Astrocyte (in vitro differentiated cells and primary cell): ENCODE results near the gene SYNM. TPM values are rescaled to one million over a fixed set of nuclear protein-coding genes. Genes with fewer than 3 reads are reported as not detected.

Source experiments
- DNase-seq: peaks from one replicate; pipeline ENCODE4 v3.0.0-alpha.2; 2010; ENCODE audit warnings: low read depth
- FAIRE-seq: peaks from 2 replicates; lab custom pipeline; 2011; peaks lifted over from hg19 to GRCh38; lab: Jason Lieb, UNC
- H2AFZ ChIP-seq: 2 replicates; pipeline ENCODE4 v1.6.0; 2012; ENCODE audit warnings: low read depth, low read length, inconsistent platforms
- H3K27ac ChIP-seq: 2 replicates; pipeline ENCODE4 v1.5.1; 2011; ENCODE audit warnings: low read depth, low read length, inconsistent platforms
- H3K27me3 ChIP-seq: 2 replicates; pipeline ENCODE4 v1.6.0; 2011; ENCODE audit warnings: low read length, inconsistent platforms; ENCODE audit not compliant: insufficient read depth
- H3K36me3 ChIP-seq: 2 replicates; pipeline ENCODE4 v1.5.1; 2011; ENCODE audit warnings: low read length, inconsistent platforms; ENCODE audit not compliant: insufficient read depth
- H3K4me1 ChIP-seq: 2 replicates; pipeline ENCODE4 v1.5.1; 2011; ENCODE audit warnings: low read length, inconsistent platforms; ENCODE audit not compliant: insufficient read depth
- H3K4me2 ChIP-seq: 2 replicates; pipeline ENCODE4 v1.6.0; 2012; ENCODE audit warnings: low read length, inconsistent platforms
- H3K4me3 ChIP-seq: 2 replicates; pipeline ENCODE4 v1.5.1; 2011; ENCODE audit warnings: low read depth, mild to moderate bottlenecking, low read length, inconsistent platforms; ENCODE audit not compliant: insufficient read depth
- H3K79me2 ChIP-seq: 2 replicates; pipeline ENCODE4 v1.6.0; 2012; ENCODE audit warnings: mild to moderate bottlenecking, low read length, inconsistent platforms; ENCODE audit not compliant: insufficient read depth
- H3K9ac ChIP-seq: 2 replicates; pipeline ENCODE4 v1.6.0; 2012; ENCODE audit warnings: mild to moderate bottlenecking, low read length, inconsistent platforms
- H3K9me3 ChIP-seq: 2 replicates; pipeline ENCODE4 v1.5.1; 2012; ENCODE audit warnings: low read depth, mild to moderate bottlenecking, low read length, inconsistent platforms; ENCODE audit not compliant: insufficient read depth
- H4K20me1 ChIP-seq: 2 replicates; pipeline ENCODE4 v1.6.0; 2012; ENCODE audit warnings: low read length, inconsistent platforms; ENCODE audit not compliant: insufficient read depth
- H3K27ac Mint-ChIP-seq: one replicate; pipeline ENCODE4 v1.8.0; 2021; ENCODE audit warnings: mild to moderate bottlenecking, mixed read lengths; ENCODE audit not compliant: unreplicated experiment
- H3K27me3 Mint-ChIP-seq: one replicate; pipeline ENCODE4 v1.8.0; 2021; ENCODE audit warnings: low read depth, mixed read lengths; ENCODE audit not compliant: unreplicated experiment
- H3K36me3 Mint-ChIP-seq: one replicate; pipeline ENCODE4 v1.8.0; 2021; ENCODE audit warnings: low read depth, mixed read lengths; ENCODE audit not compliant: unreplicated experiment
- H3K4me1 Mint-ChIP-seq: one replicate; pipeline ENCODE4 v1.8.0; 2021; ENCODE audit warnings: low read depth, mixed read lengths; ENCODE audit not compliant: unreplicated experiment
- H3K4me3 Mint-ChIP-seq: one replicate; pipeline ENCODE4 v1.8.0; 2021; ENCODE audit warnings: mild to moderate bottlenecking, moderate library complexity, mixed read lengths; ENCODE audit not compliant: unreplicated experiment
- H3K9me3 Mint-ChIP-seq: one replicate; pipeline ENCODE4 v1.8.0; 2021; ENCODE audit warnings: mild to moderate bottlenecking, mixed read lengths; ENCODE audit not compliant: unreplicated experiment
- EZH2 ChIP-seq: IDR thresholded peaks from 2 replicates; pipeline ENCODE4 v1.6.1; 2012; ENCODE audit warnings: mild to moderate bottlenecking, low read length, inconsistent platforms; ENCODE audit not compliant: insufficient read depth
- total RNA-seq: library from RNA; stranded (reverse); gene quantifications from 2 replicates; pipeline ENCODE4 v1.2.1, GENCODE V29; 2021
- TF ChIP-seq, protein P1 (sequence below): IDR thresholded peaks from 2 replicates; pipeline ENCODE4 v1.5.1; 2011; ENCODE audit warnings: low read depth, mild to moderate bottlenecking, inconsistent platforms, low read length, moderate library complexity; ENCODE audit not compliant: insufficient read depth

The SYNM gene
- total RNA-seq, 1 donor from 2014 or later, result 9.7 TPM

DNA sequence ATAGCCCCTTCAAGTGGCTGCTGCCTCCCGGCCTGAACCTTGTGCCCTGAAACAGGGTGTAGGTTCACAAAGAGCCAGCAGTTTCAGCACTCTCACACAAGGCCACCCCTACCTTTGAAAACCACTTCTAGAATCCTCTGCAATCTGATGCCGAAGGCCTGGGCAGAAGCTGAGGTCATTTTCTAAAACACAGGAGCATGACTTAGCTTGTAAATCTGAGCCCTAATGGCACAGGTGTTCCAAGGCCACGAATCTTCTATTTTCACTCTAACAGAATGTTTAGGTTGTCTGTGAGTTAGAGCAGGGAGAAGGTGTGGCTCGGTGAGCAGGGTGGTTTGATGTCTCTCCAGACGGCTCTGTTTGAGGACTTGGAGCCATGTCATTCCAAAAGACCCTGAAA, 62.3 kb downstream of the SYNM start:
- Mint-ChIP-seq H3K4me1 (peaks cover 16% of the 10 kb centered on the region), H3K27ac (no peak overlapping the region)
- no peak for DNase-seq

DNA sequence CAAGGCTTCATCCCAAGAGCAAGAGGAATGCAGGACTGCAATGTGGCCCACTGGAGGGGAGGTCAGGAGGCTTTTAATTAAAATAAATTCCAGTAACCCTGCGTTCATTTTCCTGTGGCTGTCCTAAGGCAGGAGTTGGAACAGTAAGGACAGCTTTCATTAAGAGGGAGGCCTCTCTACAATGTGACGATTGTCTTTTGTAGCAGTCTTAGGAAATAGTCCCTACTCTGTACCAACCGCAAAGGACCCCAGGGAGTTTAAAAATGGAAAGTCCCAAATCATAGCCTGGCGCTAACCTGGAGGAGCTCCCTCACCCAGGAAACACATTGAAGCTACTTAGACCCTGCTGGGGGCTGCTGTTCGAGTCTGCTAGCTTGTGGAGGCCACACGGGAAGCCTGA, 62.8 kb downstream of the SYNM start:
- peaks cover 16% of the 10 kb centered on the region for H3K4me1 Mint-ChIP-seq
- Histone ChIP-seq H3K4me3 (no peak overlapping the region), H3K9me3 (no peaks in the 10 kb centered on the region), H3K4me2 (no peak overlapping the region), H3K36me3 (peaks cover 4% of the 10 kb centered on the region), H3K4me1 (peaks cover 19% of the 10 kb centered on the region), H3K27ac (no peak overlapping the region), H2AFZ (no peak overlapping the region), H4K20me1 (no peaks in the 10 kb centered on the region), H3K9ac (no peak overlapping the region), H3K79me2 (no peaks in the 10 kb centered on the region), H3K27me3 (no peaks in the 10 kb centered on the region)
- DNase-seq (no peak), FAIRE-seq (no peak)
- H3K4me3 Mint-ChIP-seq, result no peak overlapping the region
- H3K27me3 Mint-ChIP-seq, result no peaks in the 10 kb centered on the region
- peaks cover 24% of the 10 kb centered on the region for H3K36me3 Mint-ChIP-seq
- H3K27ac Mint-ChIP-seq, result no peak overlapping the region
- TF ChIP-seq, protein P1, sequence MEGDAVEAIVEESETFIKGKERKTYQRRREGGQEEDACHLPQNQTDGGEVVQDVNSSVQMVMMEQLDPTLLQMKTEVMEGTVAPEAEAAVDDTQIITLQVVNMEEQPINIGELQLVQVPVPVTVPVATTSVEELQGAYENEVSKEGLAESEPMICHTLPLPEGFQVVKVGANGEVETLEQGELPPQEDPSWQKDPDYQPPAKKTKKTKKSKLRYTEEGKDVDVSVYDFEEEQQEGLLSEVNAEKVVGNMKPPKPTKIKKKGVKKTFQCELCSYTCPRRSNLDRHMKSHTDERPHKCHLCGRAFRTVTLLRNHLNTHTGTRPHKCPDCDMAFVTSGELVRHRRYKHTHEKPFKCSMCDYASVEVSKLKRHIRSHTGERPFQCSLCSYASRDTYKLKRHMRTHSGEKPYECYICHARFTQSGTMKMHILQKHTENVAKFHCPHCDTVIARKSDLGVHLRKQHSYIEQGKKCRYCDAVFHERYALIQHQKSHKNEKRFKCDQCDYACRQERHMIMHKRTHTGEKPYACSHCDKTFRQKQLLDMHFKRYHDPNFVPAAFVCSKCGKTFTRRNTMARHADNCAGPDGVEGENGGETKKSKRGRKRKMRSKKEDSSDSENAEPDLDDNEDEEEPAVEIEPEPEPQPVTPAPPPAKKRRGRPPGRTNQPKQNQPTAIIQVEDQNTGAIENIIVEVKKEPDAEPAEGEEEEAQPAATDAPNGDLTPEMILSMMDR, result no peak
- no peak for TF ChIP-seq EZH2
- H3K9me3 Mint-ChIP-seq, result no peaks in the 10 kb centered on the region

More for the DNA sequence above, 62.3 kb downstream of the SYNM start:
- Histone ChIP-seq H3K9me3 (no peaks in the 10 kb centered on the region), H3K4me1 (peaks cover 19% of the 10 kb centered on the region), H2AFZ (no peak overlapping the region), H3K4me3 (no peak overlapping the region), H3K4me2 (no peak overlapping the region), H3K27me3 (no peaks in the 10 kb centered on the region), H3K9ac (no peak overlapping the region), H3K36me3 (peaks cover 7% of the 10 kb centered on the region), H3K27ac (no peak overlapping the region), H3K79me2 (no peaks in the 10 kb centered on the region), H4K20me1 (no peaks in the 10 kb centered on the region)
- no peaks in the 10 kb centered on the region for H3K27me3 Mint-ChIP-seq
- FAIRE-seq, result no peak
- H3K9me3 Mint-ChIP-seq, result no peaks in the 10 kb centered on the region
- TF ChIP-seq, protein P1, result no peak
- no peak for TF ChIP-seq EZH2
- no peak overlapping the region for H3K4me3 Mint-ChIP-seq
- peaks cover 24% of the 10 kb centered on the region for H3K36me3 Mint-ChIP-seq

DNA sequence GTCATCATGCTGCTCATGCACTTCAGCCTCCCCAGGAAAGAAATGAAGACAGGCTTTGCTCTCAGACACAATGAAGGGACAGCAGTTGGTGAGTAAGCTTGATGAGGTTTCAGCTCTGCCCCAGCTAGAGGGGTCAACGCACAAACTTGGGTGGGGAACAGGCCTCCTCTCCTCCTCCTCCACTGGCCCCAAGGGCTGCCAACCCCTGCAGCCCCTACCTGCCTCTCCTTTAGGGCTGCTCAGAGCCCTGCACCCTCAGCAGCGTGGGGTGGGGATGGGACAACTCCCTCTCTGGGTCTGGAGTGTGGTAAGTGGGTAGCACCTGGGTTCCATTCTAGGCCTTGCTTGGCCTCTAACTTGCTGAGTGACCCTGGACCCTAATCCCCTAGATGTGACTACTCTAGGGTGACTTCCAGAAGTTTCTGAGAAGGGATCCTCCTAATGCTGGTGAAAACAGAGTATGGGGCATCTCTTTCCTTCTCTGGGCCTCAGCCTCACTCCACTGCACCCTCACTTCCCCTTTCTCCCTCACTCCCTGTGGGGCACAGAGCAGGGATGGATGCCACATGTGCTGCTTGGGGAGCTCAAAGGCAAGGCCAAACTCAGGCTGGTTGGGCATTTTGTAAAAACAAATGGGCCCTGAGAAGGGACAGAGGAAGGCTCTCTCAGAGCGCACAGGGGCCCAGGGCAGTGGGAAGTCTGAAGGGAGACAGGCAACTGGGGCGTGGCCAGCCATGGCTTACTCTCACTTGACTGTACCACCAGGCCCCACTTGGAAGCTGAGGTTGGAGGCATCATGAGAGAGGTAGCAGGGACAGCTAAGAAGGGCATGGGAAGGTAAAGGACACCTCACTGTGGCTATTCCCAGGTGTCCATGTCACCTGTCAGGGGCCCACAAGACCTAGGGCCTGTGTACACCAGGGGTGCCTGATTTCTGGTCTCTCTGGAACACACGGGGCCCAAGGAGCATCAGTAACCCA, 64.0 kb downstream of the SYNM start:
- H3K27ac ChIP-seq, result peak overlapping the region; percentile 79
- no peak overlapping the region for H2AFZ ChIP-seq

More for the DNA sequence above, 64.0 kb downstream of the SYNM start:
- Mint-ChIP-seq H3K9me3 (no peaks in the 10 kb centered on the region), H3K27me3 (no peaks in the 10 kb centered on the region), H3K4me3 (no peak overlapping the region), H3K27ac (peak overlapping the region; percentile 94), H3K36me3 (peaks cover 19% of the 10 kb centered on the region), H3K4me1 (peaks cover 15% of the 10 kb centered on the region)
- Histone ChIP-seq H4K20me1 (no peaks in the 10 kb centered on the region), H3K79me2 (no peaks in the 10 kb centered on the region), H3K36me3 (peaks cover 10% of the 10 kb centered on the region), H3K27me3 (no peaks in the 10 kb centered on the region), H3K4me3 (no peak overlapping the region), H3K9ac (peak overlapping the region; percentile 58), H3K9me3 (no peaks in the 10 kb centered on the region), H3K4me2 (peak overlapping the region; percentile 57), H3K4me1 (peaks cover 19% of the 10 kb centered on the region)
- FAIRE-seq, result no peak
- TF ChIP-seq, protein P1, result no peak
- TF ChIP-seq EZH2, result no peak
- DNase-seq, result no peak
